K562 (cell line): ENCODE measurements around the gene DALRD3. TPM values are rescaled to one million over a fixed set of nuclear protein-coding genes. Genes with fewer than 3 reads are reported as not detected.

ENCODE experiments used
- ATAC-seq: fragments of 200-7000 bp; cut with Tn5 transposase; 3 replicates; pipeline ENCODE4 v1.9.1; 2020; ENCODE audit warnings: moderate library complexity
- BruUV-seq: library from RNA; stranded (reverse); fragments of 400-500 nt; replicated peaks from 2 replicates; lab custom pipeline; 2021; lab: Mats Ljungman, UMichigan
- CTCF ChIA-PET: fragments of 300-600 bp; formaldehyde crosslinking; extraction: SDS; loops from one replicate; lab custom pipeline; 2021; ENCODE audit warnings: low intra/inter-chr PET ratio; lab: Yijun Ruan, JAX
- POLR2A ChIA-PET: fragments of 300-600, 350-650 bp; sonication (Branson Sonifier 250); formaldehyde crosslinking; extraction: SDS; loops from one replicate; lab custom pipeline; 2021; ENCODE audit warnings: antibody characterized with exemption, inconsistent platforms; lab: Yijun Ruan, JAX
- DNase-seq, 4 experiments: peaks; one replicate each; pipeline versions ENCODE4 v3.0.0 to v3.0.0-alpha.2; 2011 to 2018; ENCODE audit warnings: low spot score in 3 of 4, mixed read lengths in 3 of 4; ENCODE audit errors: extremely low read depth in 1 of 4
- FAIRE-seq: peaks from 2 replicates; lab custom pipeline; 2011; peaks lifted over from hg19 to GRCh38; lab: Jason Lieb, UNC
- H2AFZ ChIP-seq: 2 replicates; pipeline ENCODE4 v1.6.0; 2011; ENCODE audit warnings: low read depth, low read length, control low read depth, inconsistent platforms
- H3K27ac ChIP-seq: fragments of 200-600 bp; 3 replicates; pipeline ENCODE4 v1.8.0; 2011; ENCODE audit warnings: low read depth, mild to moderate bottlenecking, control low read depth, inconsistent platforms, low read length, moderate library complexity, mixed read lengths; ENCODE audit errors: extremely low read depth
- H3K27me3 ChIP-seq, 2 experiments: fragments of 300-600 bp in 1 of 2; 2 replicates in 1 of 2; 3 replicates in 1 of 2; pipeline versions ENCODE4 v1.6.0 to v1.8.0; 2011; ENCODE audit warnings: inconsistent platforms in 2 of 2, low read length in 2 of 2, mild to moderate bottlenecking in 1 of 2, mixed read lengths in 1 of 2, moderate library complexity in 1 of 2; ENCODE audit not compliant: control insufficient read depth in 2 of 2, insufficient read depth in 2 of 2
- H3K36me3 ChIP-seq: fragments of 300-600 bp; 3 replicates; pipeline ENCODE4 v1.8.0; 2011; ENCODE audit warnings: mild to moderate bottlenecking, low read length, inconsistent platforms; ENCODE audit not compliant: control insufficient read depth, insufficient read depth
- H3K4me1 ChIP-seq, 2 experiments: fragments of 200-600 bp in 1 of 2; replicated peaks in 1 of 2; 2 replicates in 1 of 2; 3 replicates in 1 of 2; pipeline versions ENCODE4 v1.5.1 to v1.8.0; 2011; ENCODE audit warnings: inconsistent platforms in 2 of 2, low read length in 2 of 2, mild to moderate bottlenecking in 1 of 2, mixed read lengths in 1 of 2, moderate library complexity in 1 of 2; ENCODE audit not compliant: control insufficient read depth in 2 of 2, insufficient read depth in 2 of 2
- H3K4me2 ChIP-seq: 2 replicates; pipeline ENCODE4 v1.6.1; 2011; ENCODE audit warnings: low read length, control low read depth, inconsistent platforms, mixed read lengths; ENCODE audit not compliant: insufficient read depth
- H3K4me3 ChIP-seq: fragments of 200-600 bp; sonication (generic), shearing (Covaris generic); 2 replicates; pipeline ENCODE4 v1.5.1; 2016; ENCODE audit warnings: control low read depth, inconsistent platforms
- H3K79me2 ChIP-seq: fragments of 200-600 bp; 3 replicates; pipeline ENCODE4 v1.8.0; 2011; ENCODE audit warnings: low read length, inconsistent platforms; ENCODE audit not compliant: control insufficient read depth, insufficient read depth
- H3K9ac ChIP-seq, 2 experiments: 2 replicates each; pipeline versions ENCODE4 v1.6.0 to v1.6.1; 2011; ENCODE audit warnings: low read depth in 2 of 2, low read length in 2 of 2, control low read depth in 1 of 2, inconsistent platforms in 1 of 2, mild to moderate bottlenecking in 1 of 2, mixed read lengths in 1 of 2; ENCODE audit not compliant: insufficient read depth in 1 of 2
- H3K9me1 ChIP-seq: one replicate; pipeline ENCODE4 v1.6.0; 2011; ENCODE audit warnings: inconsistent platforms, mild to moderate bottlenecking, low read length, moderate library complexity; ENCODE audit not compliant: control insufficient read depth, insufficient read depth
- H3K9me3 ChIP-seq: replicated peaks from 2 replicates; pipeline ENCODE4 v1.5.1; 2011; ENCODE audit warnings: low read depth, low read length, inconsistent platforms; ENCODE audit not compliant: control insufficient read depth, insufficient read depth
- H4K20me1 ChIP-seq: replicated peaks from 2 replicates; pipeline ENCODE4 v1.6.1; 2011; ENCODE audit warnings: low read length, inconsistent platforms, mixed read lengths; ENCODE audit not compliant: control insufficient read depth, insufficient read depth
- ARID4B ChIP-seq: sonication (generic); formaldehyde crosslinking; IDR thresholded peaks from 2 replicates; pipeline ENCODE4 v1.8.0; 2022; ENCODE audit warnings: mild to moderate bottlenecking, missing genetic modification reagents
- CBFB ChIP-seq: sonication (generic); formaldehyde crosslinking; IDR thresholded peaks from 2 replicates; pipeline ENCODE4 v1.4.0; 2020; ENCODE audit warnings: mild to moderate bottlenecking, missing genetic modification reagents
- SAP30 ChIP-seq: fragments of 200-600 bp; sonication (generic); IDR thresholded peaks from 2 replicates; pipeline ENCODE4 v1.6.1; 2012; ENCODE audit warnings: borderline replicate concordance, low read depth, mild to moderate bottlenecking, moderate library complexity, low read length, control low read depth, inconsistent platforms; ENCODE audit not compliant: insufficient read depth, poor library complexity, severe bottlenecking
- WGBS: fragments of 100-300 bp; shearing (Covaris generic); methylation state at CpG from one replicate; pipeline ENCODE4 v1.1.6; 2016; ENCODE audit warnings: low coverage, mixed read lengths; ENCODE audit not compliant: insufficient coverage; ENCODE audit errors: missing lambda C conversion rate; 5-methylcytosine and 5-hydroxymethylcytosine counted together
- in situ Hi-C: fragments of 300-500 bp; cut with MboI; formaldehyde crosslinking; loops from 4 replicates; pipeline ENCODE4 v1.15.0; 2018; ENCODE audit warnings: inconsistent platforms, mixed read lengths
- intact Hi-C: fragments of 100-400 bp; cut with micrococcal nuclease; formaldehyde crosslinking; loops from 2 replicates; pipeline ENCODE4 v1.14.2; 2022
- polyA plus RNA-seq, 8 experiments: library from polyadenylated mRNA; depleted of rRNA in 4 of 8; stranded (reverse) in 5 of 8; unstranded in 3 of 8; fragments of >200 nt; fragmentation: Nextera tagmentation in 2 of 8; fragmentation: Illumina TruSeq in 1 of 8; extraction: Ambion mirVana in 2 of 8; extraction: Trizol in 1 of 8; gene quantifications; 2 replicates each; pipeline versions ENCODE4 v1.2.1 to v1.2.3, GENCODE V29; 2011 to 2014; ENCODE audit warnings: inconsistent platforms in 1 of 8, missing spikeins in 1 of 8
- total RNA-seq, 7 experiments: library from RNA; depleted of rRNA in 6 of 7; stranded (reverse); fragments of >200 nt in 6 of 7; fragmentation: Illumina TruSeq in 2 of 7; extraction: Trizol in 2 of 7; gene quantifications; 2 replicates each; pipeline versions ENCODE4 v1.2.1 to v1.2.3, GENCODE V29; 2011 to 2021; ENCODE audit warnings: low replicate concordance in 1 of 7
- TF ChIP-seq, protein P1 (sequence below): fragments of 450-650 bp; IDR thresholded peaks from 2 replicates; pipeline ENCODE4 v1.6.1; 2018; ENCODE audit not compliant: partially characterized antibody

DALRD3 gene
- total and polyA plus RNA-seq, 9 of the 15 experiments (the other 6 are each of a cell fraction or from before 2014, with no cell fraction given), result 6.6 to 31.3 (median 14.4) TPM

GRCh38 chr3:49017229-49017970, 980 bp downstream of the DALRD3 start:
- H3K9ac ChIP-seq, result peak overlapping the region; percentile 50 to 91

More at GRCh38 chr3:49017229-49017970, 980 bp downstream of the DALRD3 start:
- Histone ChIP-seq H3K4me1 (peaks cover 8 to 48% of the 10 kb centered on the region in 2 experiments; a peak in 4 of 5 replicates), H2AFZ (peak overlapping the region; percentile 63; the same call in 1 of the 2 replicates), H3K4me3 (peak overlapping the region; percentile 74), H3K4me2 (peak overlapping the region; percentile 92), H3K9me1 (peaks cover 8% of the 10 kb centered on the region), H3K27me3 (no peaks in the 10 kb centered on the region), H4K20me1 (peaks cover 20% of the 10 kb centered on the region; the same call in 1 of the 2 replicates), H3K36me3 (peaks cover 44% of the 10 kb centered on the region; the same call in 2 of the 3 replicates), H3K9me3 (no peaks in the 10 kb centered on the region), H3K27ac (peak overlapping the region; percentile 99), H3K79me2 (peaks cover 54% of the 10 kb centered on the region)
- no TSS peak for BruUV-seq
- ATAC-seq, result peak; percentile 2; the same call in 1 of the 3 replicates
- DNase-seq, result peak in 3 of 4 experiments; percentile 37 to 63 (median 38)
- ChIA-PET POLR2A (interaction anchor here (0.6 to 8.4 kb wide), 6 partner anchors 9 to 1265 kb away, joined by 3 to 104 read pairs (median 4); partner anchors contain the start of genes IMPDH2 and WDR6), CTCF (interaction anchor here (0.5 kb wide), 1 partner anchor 431 kb away, joined by 3 read pairs; no protein-coding TSS in a partner anchor)
- FAIRE-seq, result peak; percentile 42
- WGBS, result 11% methylated on average over 17 of the region's 23 CpGs
- in situ Hi-C loops (no loop called here), intact Hi-C loops (no loop called here)
- TF ChIP-seq ARID4B (CRISPR knock-in tag), result no peak
- TF ChIP-seq, protein P1, sequence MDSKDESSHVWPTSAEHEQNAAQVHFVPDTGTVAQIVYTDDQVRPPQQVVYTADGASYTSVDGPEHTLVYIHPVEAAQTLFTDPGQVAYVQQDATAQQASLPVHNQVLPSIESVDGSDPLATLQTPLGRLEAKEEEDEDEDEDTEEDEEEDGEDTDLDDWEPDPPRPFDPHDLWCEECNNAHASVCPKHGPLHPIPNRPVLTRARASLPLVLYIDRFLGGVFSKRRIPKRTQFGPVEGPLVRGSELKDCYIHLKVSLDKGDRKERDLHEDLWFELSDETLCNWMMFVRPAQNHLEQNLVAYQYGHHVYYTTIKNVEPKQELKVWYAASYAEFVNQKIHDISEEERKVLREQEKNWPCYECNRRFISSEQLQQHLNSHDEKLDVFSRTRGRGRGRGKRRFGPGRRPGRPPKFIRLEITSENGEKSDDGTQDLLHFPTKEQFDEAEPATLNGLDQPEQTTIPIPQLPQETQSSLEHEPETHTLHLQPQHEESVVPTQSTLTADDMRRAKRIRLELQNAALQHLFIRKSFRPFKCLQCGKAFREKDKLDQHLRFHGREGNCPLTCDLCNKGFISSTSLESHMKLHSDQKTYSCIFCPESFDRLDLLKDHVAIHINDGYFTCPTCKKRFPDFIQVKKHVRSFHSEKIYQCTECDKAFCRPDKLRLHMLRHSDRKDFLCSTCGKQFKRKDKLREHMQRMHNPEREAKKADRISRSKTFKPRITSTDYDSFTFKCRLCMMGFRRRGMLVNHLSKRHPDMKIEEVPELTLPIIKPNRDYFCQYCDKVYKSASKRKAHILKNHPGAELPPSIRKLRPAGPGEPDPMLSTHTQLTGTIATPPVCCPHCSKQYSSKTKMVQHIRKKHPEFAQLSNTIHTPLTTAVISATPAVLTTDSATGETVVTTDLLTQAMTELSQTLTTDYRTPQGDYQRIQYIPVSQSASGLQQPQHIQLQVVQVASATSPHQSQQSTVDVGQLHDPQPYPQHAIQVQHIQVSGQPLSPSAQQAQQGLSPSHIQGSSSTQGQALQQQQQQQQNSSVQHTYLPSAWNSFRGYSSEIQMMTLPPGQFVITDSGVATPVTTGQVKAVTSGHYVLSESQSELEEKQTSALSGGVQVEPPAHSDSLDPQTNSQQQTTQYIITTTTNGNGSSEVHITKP, result peak; percentile 74
- TF ChIP-seq CBFB, result 0 out of 2 replicates have a peak, but pooled peaks have one; percentile 53
- peak; percentile 13 for TF ChIP-seq SAP30
